Heart left ventricle (tissue), 16 donors: ENCODE results near the gene TMEM185A. TPM values are rescaled to one million over a fixed set of nuclear protein-coding genes. Genes with fewer than 3 reads are reported as not detected.
"Not testable (repeated sequence)": the region's sequence is repeated elsewhere in the genome, so short reads cannot be mapped to it uniquely, and the experiment has no call there.

Source experiments
- ATAC-seq, 4 donors: fragments of 200-7000 bp; cut with Tn5 transposase; one replicate each; pipeline ENCODE4 v1.9.1; 2020 to 2022; ENCODE audit warnings: moderate library complexity in 4 of 4, mild to moderate bottlenecking in 3 of 4, moderate number of reproducible peaks in 1 of 4
- DNase-seq, 5 donors: peaks; one replicate each; pipeline ENCODE4 v3.0.0-alpha.2; 2020
- H3K27ac ChIP-seq, 12 donors: fragments of 200-600 bp; sonication (generic) in 4 of 12; one replicate each; pipeline versions ENCODE4 v1.5.0 to v1.8.0; 2016 to 2022; ENCODE audit warnings: mild to moderate bottlenecking in 2 of 12
- H3K27me3 ChIP-seq, 9 donors: fragments of 200-600 bp; sonication (generic) in 2 of 9; one replicate each; pipeline versions ENCODE4 v1.5.1 to v1.8.0; 2016 to 2022; ENCODE audit warnings: mild to moderate bottlenecking in 3 of 9
- H3K36me3 ChIP-seq, 9 donors: fragments of 200-600 bp; sonication (generic) in 2 of 9; one replicate each; pipeline versions ENCODE4 v1.5.0 to v1.8.0; 2018 to 2022; ENCODE audit warnings: mild to moderate bottlenecking in 2 of 9
- H3K4me1 ChIP-seq, 12 donors: fragments of 200-600 bp; sonication (generic) in 4 of 12; one replicate each; pipeline versions ENCODE4 v1.5.0 to v1.8.0; 2016 to 2022; ENCODE audit warnings: mild to moderate bottlenecking in 3 of 12
- H3K4me3 ChIP-seq, 12 donors: fragments of 200-600 bp; sonication (generic) in 4 of 12; one replicate each; pipeline versions ENCODE4 v1.5.0 to v1.8.0; 2017 to 2022; ENCODE audit warnings: mild to moderate bottlenecking in 9 of 12, moderate library complexity in 4 of 12
- H3K9me3 ChIP-seq, 12 donors: fragments of 200-600 bp; sonication (generic) in 4 of 12; one replicate each; pipeline versions ENCODE4 v1.5.0 to v1.8.0; 2016 to 2022; ENCODE audit warnings: mild to moderate bottlenecking in 1 of 12
- POLR2A ChIP-seq, 2 donors: fragments of 450-650 bp; IDR thresholded peaks; one replicate each; pipeline ENCODE4 v1.6.1; 2017; ENCODE audit warnings: antibody characterized with exemption in 2 of 2, mild to moderate bottlenecking in 2 of 2, moderate library complexity in 2 of 2
- whole genome bisulfite sequencing, 4 donors: extraction: QIAGEN DNeasy Blood & Tissue Kit in 2 of 4; methylation state at CpG; one replicate each; pipeline versions ENCODE4 v1.1.5 to v1.1.7; 2013 to 2018; 5-methylcytosine and 5-hydroxymethylcytosine counted together
- intact Hi-C, 10 donors: fragments of 100-400 bp; cut with DNase I; formaldehyde crosslinking; loops; one replicate each; pipeline versions ENCODE4 v1.11.1 to v1.14.2; 2022
- polyA plus RNA-seq, 2 donors: library from polyadenylated mRNA; stranded (reverse); fragments of 200-250 nt; gene quantifications; one replicate each; pipeline ENCODE4 v1.2.3, GENCODE V29; 2013
- total RNA-seq, 9 donors: library from RNA; depleted of rRNA in 2 of 9; stranded (reverse); fragments of >200 nt in 2 of 9; fragmentation: NEBNext Ultra II Directional in 3 of 9; extraction: Animal tissue kit (Norgen Biotek cat#: 25700) in 3 of 9; gene quantifications; one replicate each; pipeline versions ENCODE4 v1.1.0 to v1.2.4, GENCODE V29; 2016 to 2023
- TF ChIP-seq, protein P1 (sequence below), 12 donors: fragments of 200-600 bp; sonication (generic) in 4 of 12; IDR thresholded peaks; one replicate each; pipeline versions ENCODE4 v1.5.0 to v1.8.0; 2018 to 2022; ENCODE audit warnings: antibody characterized with exemption in 12 of 12, mild to moderate bottlenecking in 5 of 12
- donor health status: ischemic (EF 13 %, LVEDD 7.1; RV severe dilation, severe dysfunction).
- donor health status: healthy with polysubstance abuse.
- donor health status: DM: no; HTN: yes; CAD: no.
- donor health status: DM: no; HTN: no; CAD: no.
- donor health status: ischemic (EF 25% LVEDD 6.9; RV normal size, moderate dysfunction).
- donor health status: ischemic (EF 25% LVEDD 5.7; RV mildly dilated, moderate dysfunction).
- donor health status: healthy.
- donor health status: DM: yes; HTN: yes; CAD: no.
- donor health status: ischemic (EF 35%, LVEDD 5.7; RV mildly dilated, moderate dysfunction).
- donor health status: nonischemic (EF 11% LVEDD 7.7; RV severe dilation, severe dysfunction).
- donor health status: DM: yes; HTN: yes; CAD: no.
- donor health status: PGD.
- donor health status: ischemic (EF 29% LVEDD 5.4; RV normal size, mild dysfunction).
- donor health status: nonischemic (EF 23%, LVEDD 6.1; RV moderate dilation, normal function).

The TMEM185A gene
- total and polyA plus RNA-seq, 11 donors: 17.6 to 39.2 (median 32.9) TPM

- not testable (repeated sequence) for H3K4me1 ChIP-seq, H3K9me3 ChIP-seq
- no CpG with 5 or more reads among the region's 12 CpGs for WGBS, 4 donors
Observed at GRCh38 chrX:149587359-149587758, 44.2 kb downstream of the TMEM185A start, which contains the start of gene MAGEA9B. MAGEA9B (minus strand) TSS chrX:149587459; CDS start chrX:149583179, 4,280 bp downstream.

DNA sequence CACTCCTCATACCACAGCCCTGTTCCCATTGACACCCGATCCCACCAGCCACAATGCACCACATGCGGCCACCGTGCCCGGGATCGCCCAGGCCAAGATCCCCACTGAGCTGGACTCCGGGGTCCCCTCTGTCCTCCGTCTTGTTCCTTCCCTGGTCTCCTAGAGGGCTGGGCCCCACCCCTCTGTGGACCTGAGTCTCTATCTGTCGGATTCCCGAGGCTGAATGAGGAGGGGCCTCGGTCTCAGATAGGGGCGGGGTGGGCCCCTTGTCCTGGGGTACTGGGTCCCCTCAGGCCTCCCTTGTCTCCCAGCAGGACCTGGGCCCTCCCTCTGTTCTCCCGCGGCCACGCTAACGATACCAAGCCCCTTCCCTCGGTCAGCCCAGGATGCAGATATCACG lies 46.0 kb downstream of the TMEM185A start:
- DNase-seq, H3K4me3 ChIP-seq, H3K4me1 ChIP-seq, H3K36me3 ChIP-seq, H3K27me3 ChIP-seq, H3K9me3 ChIP-seq, intact Hi-C loops, H3K27ac ChIP-seq: not testable (repeated sequence)
- 94 to 96% methylated on average over 4 to 6 of the region's 17 CpGs; no CpG with 5 or more reads in 2 of the 4 donors for WGBS, 4 donors
- peak in 1 of 4 donors; percentile 14 for ATAC-seq

More at GRCh38 chrX:149587359-149587758, 44.2 kb downstream of the TMEM185A start, which contains the start of gene MAGEA9B:
- H3K4me3 ChIP-seq, DNase-seq, intact Hi-C loops, H3K36me3 ChIP-seq, H3K27me3 ChIP-seq, ATAC-seq, H3K27ac ChIP-seq: not testable (repeated sequence)

DNA sequence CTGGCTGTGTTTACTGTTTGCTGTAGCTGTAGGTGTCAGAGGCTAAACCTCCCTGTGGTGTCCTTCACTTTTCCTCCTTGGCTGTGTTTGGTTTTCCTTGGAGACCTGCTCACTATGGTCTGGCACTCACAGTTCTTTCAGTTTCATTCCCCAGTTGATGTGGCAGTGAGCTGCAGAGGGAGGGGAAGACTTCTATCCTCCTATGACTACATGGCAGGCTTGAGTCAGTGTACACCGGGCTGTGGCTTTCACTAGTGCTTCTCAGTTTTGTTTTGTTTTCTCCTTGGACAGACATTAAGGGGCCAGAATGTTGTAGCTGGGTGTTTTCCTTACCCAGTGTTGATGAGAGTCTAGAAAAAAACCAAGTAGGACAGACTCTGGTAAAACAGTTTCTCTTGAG lies 58.1 kb downstream of the TMEM185A start:
- H3K27me3 ChIP-seq, H3K27ac ChIP-seq, intact Hi-C loops, H3K36me3 ChIP-seq, H3K9me3 ChIP-seq, DNase-seq, H3K4me1 ChIP-seq, H3K4me3 ChIP-seq: not testable (repeated sequence)
- peak in 3 of 4 donors; percentile 31 to 65 (median 33) for ATAC-seq
- WGBS, 4 donors: no CpG with 5 or more reads among the region's 1 CpG

GRCh38 chrX:149572743-149573142 lies 58.8 kb downstream of the TMEM185A start:
- 29 to 79% (median 44%) methylated on average over 1 of the region's 1 CpG; no CpG with 5 or more reads in 1 of the 4 donors for WGBS, 4 donors
- Histone ChIP-seq H3K27ac (no peak overlapping the region), H3K4me3 (no peak overlapping the region), H3K4me1 (peaks cover 0 to 10% (median 0%) of the 10 kb centered on the region in 12 donors), H3K27me3 (no peaks in the 10 kb centered on the region), H3K9me3 (no peaks in the 10 kb centered on the region), H3K36me3 (no peaks in the 10 kb centered on the region)
- intact Hi-C loops: no loop called here
- ATAC-seq: no peak
- no peak for TF ChIP-seq POLR2A (IDR thresholded peaks at IDR 0.05)
- TF ChIP-seq, protein P1, sequence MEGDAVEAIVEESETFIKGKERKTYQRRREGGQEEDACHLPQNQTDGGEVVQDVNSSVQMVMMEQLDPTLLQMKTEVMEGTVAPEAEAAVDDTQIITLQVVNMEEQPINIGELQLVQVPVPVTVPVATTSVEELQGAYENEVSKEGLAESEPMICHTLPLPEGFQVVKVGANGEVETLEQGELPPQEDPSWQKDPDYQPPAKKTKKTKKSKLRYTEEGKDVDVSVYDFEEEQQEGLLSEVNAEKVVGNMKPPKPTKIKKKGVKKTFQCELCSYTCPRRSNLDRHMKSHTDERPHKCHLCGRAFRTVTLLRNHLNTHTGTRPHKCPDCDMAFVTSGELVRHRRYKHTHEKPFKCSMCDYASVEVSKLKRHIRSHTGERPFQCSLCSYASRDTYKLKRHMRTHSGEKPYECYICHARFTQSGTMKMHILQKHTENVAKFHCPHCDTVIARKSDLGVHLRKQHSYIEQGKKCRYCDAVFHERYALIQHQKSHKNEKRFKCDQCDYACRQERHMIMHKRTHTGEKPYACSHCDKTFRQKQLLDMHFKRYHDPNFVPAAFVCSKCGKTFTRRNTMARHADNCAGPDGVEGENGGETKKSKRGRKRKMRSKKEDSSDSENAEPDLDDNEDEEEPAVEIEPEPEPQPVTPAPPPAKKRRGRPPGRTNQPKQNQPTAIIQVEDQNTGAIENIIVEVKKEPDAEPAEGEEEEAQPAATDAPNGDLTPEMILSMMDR (IDR thresholded peaks at IDR 0.05): no peak
- no peak for DNase-seq

GRCh38 chrX:149571770-149572169 lies 59.8 kb downstream of the TMEM185A start:
- Histone ChIP-seq H3K36me3 (no peaks in the 10 kb centered on the region), H3K9me3 (no peaks in the 10 kb centered on the region), H3K27ac (no peak overlapping the region), H3K4me1 (peaks cover 0 to 10% (median 0%) of the 10 kb centered on the region in 12 donors), H3K4me3 (no peak overlapping the region), H3K27me3 (no peaks in the 10 kb centered on the region)
- TF ChIP-seq, protein P1 (IDR thresholded peaks at IDR 0.05): no peak
- TF ChIP-seq POLR2A (IDR thresholded peaks at IDR 0.05): no peak
- 73 to 89% (median 81%) methylated on average over 7 of the region's 7 CpGs; no CpG with 5 or more reads in 1 of the 4 donors for WGBS, 4 donors
- intact Hi-C loops: no loop called here
- ATAC-seq (no peak), DNase-seq (no peak)

- no peaks in the 10 kb centered on the region for H3K36me3 ChIP-seq
- no peak for TF ChIP-seq POLR2A (IDR thresholded peaks at IDR 0.05)
- no peaks in the 10 kb centered on the region for H3K9me3 ChIP-seq
- ATAC-seq (no peak), DNase-seq (no peak)
- H3K27ac ChIP-seq: no peak overlapping the region
- intact Hi-C loops: no loop called here
- 53 to 70% (median 59%) methylated on average over 6 of the region's 6 CpGs; no CpG with 5 or more reads in 1 of the 4 donors for WGBS, 4 donors
- H3K27me3 ChIP-seq: no peaks in the 10 kb centered on the region
- peaks cover 0 to 10% (median 0%) of the 10 kb centered on the region in 12 donors for H3K4me1 ChIP-seq
- H3K4me3 ChIP-seq: no peak overlapping the region
Observed at GRCh38 chrX:149570668-149571067, 60.9 kb downstream of the TMEM185A start.
